DMS153 treated with DMSO at 0.1 percent for 48 hours (cell line): ENCODE results near the gene GNPAT.

Experiments used
- DNase-seq: peaks from one replicate; lab custom pipeline; 2025; ENCODE audit not compliant: unreplicated experiment; lab: John Stamatoyannopoulos, UW

GNPAT gene

GRCh38 chr1:231213831-231214573, 27.0 kb upstream of the GNPAT start:
- no peak for DNase-seq

DNA sequence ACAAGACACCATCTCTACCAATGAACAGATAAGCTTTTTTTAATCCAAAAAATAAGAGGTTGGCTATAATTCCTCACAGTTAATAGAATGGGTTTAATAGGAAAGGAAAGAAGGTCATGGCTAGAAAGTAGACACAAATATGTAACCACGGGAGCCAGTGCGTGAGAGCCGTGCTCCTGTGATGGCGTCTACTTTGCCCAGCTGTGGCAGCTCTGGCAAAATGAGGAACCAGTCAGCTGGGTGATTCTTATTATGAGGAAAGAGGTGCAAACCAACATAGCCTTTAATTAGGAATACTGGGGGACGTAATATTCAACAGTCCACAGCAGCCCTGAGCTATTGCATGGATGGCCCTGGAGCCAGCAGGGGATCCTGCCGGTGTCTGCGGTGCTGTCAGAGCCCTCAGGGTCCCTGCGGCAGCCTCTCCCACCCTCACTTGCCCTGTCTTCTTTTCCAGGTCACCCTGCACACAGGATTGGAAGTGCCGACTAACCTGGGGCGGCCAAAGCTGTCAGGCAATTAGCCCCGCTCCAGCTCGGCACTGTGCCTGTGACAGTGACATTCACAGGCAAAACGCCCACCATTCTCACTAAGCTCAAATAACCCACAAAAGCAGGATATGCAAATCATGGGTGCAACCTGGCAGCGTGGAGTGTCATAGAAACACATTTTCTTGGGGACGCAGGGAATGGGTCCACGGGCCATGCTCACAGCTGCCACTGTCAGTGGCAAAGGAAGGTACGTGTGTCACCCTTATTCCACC, 25.9 kb upstream of the GNPAT start:
- no peak for DNase-seq

- DNase-seq: no peak
Observed at GRCh38 chr1:231215681-231216385, 25.2 kb upstream of the GNPAT start.

DNA sequence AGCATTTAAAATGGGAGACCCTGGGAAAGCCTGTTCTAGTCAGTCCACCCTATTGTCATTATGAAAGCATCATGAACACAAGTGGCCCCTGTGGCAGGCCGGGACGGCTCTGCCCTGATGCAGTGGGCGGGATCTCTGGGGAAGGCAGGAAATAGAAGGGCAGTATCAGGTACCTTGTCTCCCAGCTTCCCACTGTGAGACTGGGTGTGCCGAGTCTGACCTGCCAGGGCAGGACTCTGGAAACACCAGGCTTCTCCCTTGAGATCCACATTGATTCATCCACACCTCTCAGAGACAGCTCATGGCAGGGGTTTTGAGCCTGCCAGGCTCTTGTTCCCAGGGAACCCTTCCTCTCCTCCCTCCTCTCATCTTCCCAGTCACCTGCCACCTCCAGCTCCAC, 24.5 kb upstream of the GNPAT start:
- DNase-seq: peak; percentile 81

DNA sequence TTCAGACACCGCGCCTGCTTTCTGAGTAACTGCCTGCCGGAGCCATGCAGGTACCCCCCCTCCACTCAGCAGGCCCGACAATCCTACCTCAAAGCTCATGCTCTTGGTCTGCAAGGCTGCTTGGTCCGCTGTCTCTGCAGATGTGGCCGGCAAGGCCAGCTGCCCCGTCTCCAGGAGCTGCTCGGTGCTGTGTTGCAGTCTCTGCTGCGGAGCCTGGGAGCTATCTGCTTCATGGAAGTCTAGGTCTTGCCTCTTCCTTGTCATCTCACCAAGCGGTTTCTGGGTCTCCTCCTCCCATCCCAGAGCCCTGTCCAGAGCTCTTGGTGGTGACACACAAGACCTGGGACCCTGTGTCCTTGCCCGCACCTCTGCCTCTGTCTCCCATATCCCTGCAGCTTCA, 24.0 kb upstream of the GNPAT start:
- DNase-seq: no peak

GRCh38 chr1:231218078-231218477, 22.9 kb upstream of the GNPAT start:
- no peak for DNase-seq

DNA sequence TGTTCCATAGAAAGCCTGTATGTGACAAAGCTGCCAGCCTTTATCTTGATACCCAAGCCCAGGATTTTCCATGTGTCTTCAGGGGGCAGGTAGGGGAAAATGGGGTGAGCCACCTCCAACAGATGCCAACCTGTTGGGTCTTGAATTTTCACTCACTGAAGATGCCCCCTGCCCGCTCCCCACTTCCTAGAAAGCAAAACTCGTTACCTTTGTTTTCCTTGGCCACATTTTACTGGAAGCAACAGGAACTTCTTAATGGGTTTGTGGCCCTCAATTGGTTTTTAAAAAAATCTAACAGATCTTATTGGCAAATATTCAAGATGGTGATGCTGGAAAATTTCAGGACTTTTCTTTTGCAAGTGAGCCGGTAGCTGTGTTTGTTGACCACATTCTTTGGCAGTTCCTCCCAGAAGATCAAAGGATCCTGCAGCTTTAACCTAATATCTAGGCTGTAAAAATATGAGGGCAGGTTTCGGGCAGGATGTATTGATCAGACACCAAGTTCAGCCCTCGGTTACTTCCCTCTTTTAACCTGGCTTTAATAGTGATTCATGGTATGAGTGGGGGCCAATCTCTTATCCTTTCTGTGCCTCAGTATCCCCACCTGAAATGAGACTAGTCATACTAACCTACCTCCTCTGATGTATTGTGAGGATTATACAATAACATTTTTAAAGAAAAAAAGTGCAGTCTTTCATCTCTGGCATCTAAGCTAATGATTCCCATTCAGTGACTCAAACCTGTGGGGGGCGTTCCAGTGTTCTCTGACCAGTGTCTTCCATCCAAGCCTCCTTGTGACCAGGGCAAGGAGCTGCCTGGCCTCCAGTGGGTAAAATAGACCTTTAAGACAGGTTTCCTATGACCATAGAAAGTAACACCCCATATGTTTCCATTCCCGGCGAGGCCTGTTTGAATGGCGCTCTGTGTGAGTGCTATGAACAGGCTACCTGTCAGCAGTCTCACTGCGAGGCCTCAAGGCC, 21.3 kb upstream of the GNPAT start:
- no peak for DNase-seq

GRCh38 chr1:231220801-231221200, 20.2 kb upstream of the GNPAT start:
- DNase-seq: no peak

- DNase-seq: no peak
Observed at GRCh38 chr1:231226156-231226555, 14.9 kb upstream of the GNPAT start.

GRCh38 chr1:231231511-231231910, 9.5 kb upstream of the GNPAT start:
- no peak for DNase-seq

GRCh38 chr1:231232870-231233734, 7.9 kb upstream of the GNPAT start:
- no peak for DNase-seq

- no peak for DNase-seq
Observed at GRCh38 chr1:231233735-231234417, 7.1 kb upstream of the GNPAT start.

- no peak for DNase-seq
Observed at GRCh38 chr1:231234506-231234905, 6.5 kb upstream of the GNPAT start.

- DNase-seq: no peak
Observed at GRCh38 chr1:231235526-231236207, 5.3 kb upstream of the GNPAT start.

- peak; percentile 45 for DNase-seq
Observed at GRCh38 chr1:231236208-231236591, 4.8 kb upstream of the GNPAT start.

DNA sequence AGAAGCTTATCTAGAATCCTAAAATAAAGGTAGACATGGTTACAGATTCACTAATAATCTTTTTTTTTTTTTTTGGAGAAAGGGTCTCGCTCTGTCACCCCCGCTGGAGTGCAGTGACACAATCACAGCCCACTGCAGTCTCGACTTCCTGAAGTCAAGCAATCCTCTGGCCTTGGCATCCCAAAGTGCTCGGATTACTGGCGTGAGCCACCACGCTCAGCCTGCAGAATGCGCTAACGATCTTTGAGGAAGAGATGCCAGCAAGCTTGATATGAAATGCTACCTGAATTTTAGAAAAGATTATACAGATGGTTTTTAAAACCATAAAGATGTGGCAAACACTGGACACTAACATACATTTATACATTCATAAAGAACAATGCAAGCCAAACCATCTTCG, 4.1 kb upstream of the GNPAT start:
- no peak for DNase-seq

DNA sequence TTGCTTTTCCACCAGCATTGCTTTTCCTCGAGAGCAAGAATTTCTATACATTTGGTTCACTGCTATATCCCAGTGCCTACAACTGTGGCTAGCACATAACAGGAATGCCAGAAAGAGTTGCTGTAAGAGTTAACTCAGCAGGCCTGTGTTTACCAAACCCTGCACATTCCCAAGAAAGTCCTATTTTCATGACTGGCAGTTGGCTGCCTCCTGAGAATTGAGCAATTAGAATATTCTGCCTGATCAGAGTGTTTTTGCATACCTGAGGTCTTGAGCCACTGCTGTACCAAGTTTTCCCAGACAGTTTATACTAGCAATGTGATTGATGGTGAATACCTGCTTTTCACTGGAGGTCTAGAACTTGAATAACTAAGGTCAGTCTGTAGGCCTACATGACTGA, 2.7 kb upstream of the GNPAT start:
- no peak for DNase-seq

DNA sequence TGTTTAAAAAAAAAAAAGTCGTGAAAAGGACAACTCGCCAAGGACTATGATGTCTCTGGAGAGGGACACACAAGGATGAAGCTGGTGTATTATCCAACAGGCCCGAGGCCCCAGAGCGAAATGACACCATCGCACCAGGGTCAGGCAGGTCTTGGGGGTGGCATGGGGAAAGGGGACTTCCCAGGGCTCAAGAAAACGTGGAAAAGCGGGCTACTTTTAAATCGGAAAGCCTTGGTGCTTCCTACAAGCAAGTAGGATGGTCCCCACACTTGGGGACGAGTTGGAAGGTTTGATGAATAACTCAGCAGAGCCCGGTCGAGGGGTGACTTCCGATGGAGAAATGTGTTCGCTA, 505 bp upstream of the GNPAT start:
- no peak for DNase-seq

DNA sequence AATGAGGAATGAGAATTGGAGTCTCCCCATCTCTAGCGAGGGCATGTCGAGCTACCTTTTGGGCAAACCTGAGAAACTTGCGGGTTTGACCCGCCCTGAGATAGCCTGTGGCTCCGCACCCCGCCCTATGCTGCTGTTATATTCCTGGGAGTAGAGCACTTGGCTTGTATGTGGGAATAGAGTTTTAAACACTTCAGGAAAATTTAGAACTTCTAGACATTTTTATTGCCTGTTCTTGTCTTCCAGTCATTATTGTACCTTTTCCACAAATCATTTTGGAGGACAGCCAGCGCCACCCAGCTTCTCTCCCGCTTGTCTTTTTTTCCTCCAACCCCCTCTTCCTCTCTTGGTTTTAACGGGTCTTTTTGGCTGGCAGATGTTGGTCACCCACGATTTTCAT, 738 bp downstream of the GNPAT start:
- DNase-seq: no peak
